SK-N-DZ (cell line): Measurements from ENCODE around the gene RNU2-63P. TPM values are rescaled to one million over a fixed set of nuclear protein-coding genes. Genes with fewer than 3 reads are reported as not detected.
"Not testable (repeated sequence)": the region's sequence is repeated elsewhere in the genome, so short reads cannot be mapped to it uniquely, and the experiment has no call there.

Source experiments
- DNase-seq: peaks from one replicate; pipeline ENCODE4 v3.0.0-alpha.2; 2015; ENCODE audit warnings: low spot score
- polyA plus RNA-seq, 2 experiments: library from polyadenylated mRNA; depleted of rRNA; stranded (reverse); fragments of >200 nt; gene quantifications; 2 replicates each; pipeline ENCODE4 v1.2.3, GENCODE V29; 2014

The RNU2-63P gene
- polyA plus RNA-seq (2014; cell fraction: cytosol; rRNA removed), result not detected in 2 replicates
- not detected in 2 replicates for polyA plus RNA-seq (2014; cell fraction: nucleus; rRNA removed)

GRCh38 chr2:88016086-88016959 lies at the start of gene RNU2-63P:
RNU2-63P (minus strand) TSS chr2:88016547.
- DNase-seq, result peak; percentile 92

- DNase-seq, result no peak
Observed at GRCh38 chr2:88061295-88061694, 44.9 kb upstream of the RNU2-63P start.

DNA sequence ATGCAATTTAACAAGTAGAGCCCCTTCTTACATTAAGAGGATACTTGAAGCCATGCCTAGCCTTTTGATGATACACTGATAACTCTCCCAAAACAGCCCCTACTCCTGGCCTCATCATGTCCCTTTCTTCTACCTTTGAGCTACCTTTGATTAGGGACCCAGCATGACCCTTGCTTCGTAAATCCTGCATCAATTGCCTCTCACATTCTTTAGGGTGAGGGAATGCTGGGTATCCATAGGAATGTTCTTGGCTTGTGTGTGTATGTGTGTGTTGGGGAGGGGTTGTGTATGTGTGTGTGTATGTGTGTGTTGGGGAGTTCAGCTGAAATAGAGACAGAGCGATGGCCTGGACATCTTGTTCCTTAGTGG lies 44.5 kb upstream of the RNU2-63P start:
- no peak for DNase-seq

- peak; percentile 45 for DNase-seq
Observed at GRCh38 chr2:88059979-88060906, 43.9 kb upstream of the RNU2-63P start.

GRCh38 chr2:88058191-88058590 lies 41.8 kb upstream of the RNU2-63P start:
- DNase-seq, result no peak

- no peak for DNase-seq
Observed at GRCh38 chr2:88057437-88057844, 41.1 kb upstream of the RNU2-63P start.

DNA sequence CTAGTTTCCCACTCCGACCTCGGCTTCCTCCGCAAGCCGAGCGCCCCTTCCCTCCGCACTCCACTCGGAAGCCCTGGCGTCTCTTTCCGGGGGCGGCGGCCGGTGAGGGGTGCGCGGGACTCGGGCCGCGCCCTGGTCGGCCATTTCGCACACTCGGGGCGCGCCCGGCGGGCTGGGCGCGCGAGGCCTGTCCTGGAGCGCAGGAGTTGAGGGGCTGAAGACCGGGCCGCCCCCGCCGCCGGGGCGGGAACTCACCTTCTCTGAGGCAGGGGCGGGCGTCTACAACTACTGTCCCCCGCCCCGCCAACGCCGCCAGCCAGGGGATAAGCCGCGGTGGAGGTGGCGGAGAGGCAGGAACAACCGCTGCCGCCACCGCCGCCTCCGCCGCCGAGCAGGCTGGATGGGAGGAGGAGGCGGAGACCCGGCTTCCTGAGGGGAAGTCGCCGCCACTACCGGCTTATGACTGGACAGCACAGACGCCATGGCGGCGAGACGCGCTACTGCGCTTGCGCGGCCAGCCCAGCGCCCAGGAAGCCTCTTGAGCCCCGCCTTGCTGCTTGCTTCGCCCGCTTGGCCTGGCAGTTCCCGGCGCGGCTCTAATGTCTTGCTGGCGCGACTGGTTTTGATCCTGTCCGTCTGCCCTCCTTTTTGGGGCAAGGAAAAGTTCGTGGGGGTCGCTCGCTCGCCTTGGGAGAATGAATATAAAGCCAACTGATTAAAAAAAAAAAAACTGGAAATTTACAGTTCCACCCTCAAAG lies 39.2 kb upstream of the RNU2-63P start, which contains the start of gene KRCC1:
Gene KRCC1 (minus strand): TSS at position 413 of the 758 bp plus-strand sequence. CDS start 27,220 bp downstream, outside the sequence.
- peak; percentile 94 for DNase-seq

GRCh38 chr2:88054782-88055370 lies 38.5 kb upstream of the RNU2-63P start:
- DNase-seq, result peak; percentile 15

DNA sequence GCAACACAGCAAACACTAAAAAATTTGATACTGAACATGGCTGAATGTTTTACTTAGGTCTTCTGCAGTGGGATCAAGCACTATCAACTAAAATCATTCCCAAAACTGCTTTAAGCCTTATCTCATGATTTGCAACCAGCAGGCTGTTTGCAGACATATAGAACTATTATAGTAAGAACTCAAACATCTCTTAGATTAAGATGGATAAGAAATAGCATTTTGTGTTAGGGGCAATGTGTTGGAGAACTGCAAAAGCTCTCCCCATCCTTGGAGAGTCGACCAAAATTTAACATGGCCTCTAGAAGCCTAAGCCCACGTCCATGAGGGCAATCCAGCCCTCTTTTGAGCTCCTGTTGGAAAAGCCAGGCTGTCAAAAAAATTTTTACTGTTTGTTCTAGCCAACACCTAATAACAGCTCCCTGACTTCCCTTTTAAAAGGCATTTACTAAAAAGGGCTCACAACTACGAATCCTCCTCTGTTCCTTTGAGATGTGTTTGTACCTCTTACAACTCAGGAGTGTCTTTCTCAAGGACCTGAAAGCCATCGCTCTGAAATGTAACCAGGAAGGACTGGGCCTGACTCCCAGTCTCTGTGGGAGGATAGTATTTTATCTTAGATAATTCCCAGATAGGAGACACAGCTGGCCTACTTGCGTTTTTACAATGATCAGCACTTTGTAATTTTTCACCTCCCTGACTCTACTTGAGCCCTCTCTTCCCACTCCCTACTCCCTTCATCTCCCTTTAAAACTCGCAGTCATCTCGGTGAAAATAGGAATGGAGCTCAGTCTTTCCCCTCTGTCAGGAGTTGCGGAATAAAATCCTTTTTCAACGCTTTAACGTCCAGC lies 37.8 kb upstream of the RNU2-63P start:
- DNase-seq, result no peak

- no peak for DNase-seq
Observed at GRCh38 chr2:88053296-88053695, 36.9 kb upstream of the RNU2-63P start.

- DNase-seq, result no peak
Observed at GRCh38 chr2:88051792-88052191, 35.4 kb upstream of the RNU2-63P start.

DNA sequence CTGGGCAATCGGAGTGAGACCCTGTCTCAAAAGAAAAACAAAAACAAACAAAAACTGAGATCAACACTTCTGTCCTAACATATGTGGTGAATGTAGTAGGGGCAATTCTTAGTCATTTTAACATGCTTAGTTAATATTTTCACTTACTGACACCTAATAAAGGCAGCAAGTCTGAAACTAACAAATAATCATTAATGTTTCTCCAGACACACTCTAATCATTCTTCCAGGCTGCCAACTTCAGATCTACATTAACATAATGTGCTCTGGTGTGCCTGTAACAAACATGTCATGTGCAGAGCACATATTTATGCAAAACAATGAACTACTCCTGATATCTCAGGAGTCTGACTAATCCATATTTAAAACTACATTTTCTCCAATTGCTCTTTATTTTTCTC lies 33.3 kb upstream of the RNU2-63P start:
- DNase-seq, result no peak

GRCh38 chr2:88048541-88048940 lies 32.2 kb upstream of the RNU2-63P start:
- no peak for DNase-seq

GRCh38 chr2:88045561-88045960 lies 29.2 kb upstream of the RNU2-63P start:
- DNase-seq, result not testable (repeated sequence)

- no peak for DNase-seq
Observed at GRCh38 chr2:88042476-88042875, 26.1 kb upstream of the RNU2-63P start.

- DNase-seq, result no peak
Observed at GRCh38 chr2:88038263-88039105, 22.1 kb upstream of the RNU2-63P start.

DNA sequence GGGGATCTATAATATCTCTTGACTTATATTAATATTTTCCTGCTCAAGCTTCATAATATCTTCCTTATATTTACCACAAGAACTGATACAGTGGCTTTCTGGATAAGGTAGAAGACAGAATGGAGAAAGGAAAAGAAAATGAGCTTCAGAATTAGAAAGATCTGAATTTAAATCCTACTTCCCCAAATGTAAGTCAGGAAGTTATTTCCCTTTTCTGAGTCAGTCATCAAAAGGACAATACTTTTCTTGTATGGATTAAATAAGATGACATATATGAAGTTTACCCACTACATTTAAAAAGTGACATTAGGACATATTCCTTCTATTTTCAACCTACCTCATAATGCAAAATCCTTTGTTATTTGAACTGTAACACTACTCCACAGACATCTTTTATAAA lies 20.3 kb upstream of the RNU2-63P start:
- DNase-seq, result no peak

DNA sequence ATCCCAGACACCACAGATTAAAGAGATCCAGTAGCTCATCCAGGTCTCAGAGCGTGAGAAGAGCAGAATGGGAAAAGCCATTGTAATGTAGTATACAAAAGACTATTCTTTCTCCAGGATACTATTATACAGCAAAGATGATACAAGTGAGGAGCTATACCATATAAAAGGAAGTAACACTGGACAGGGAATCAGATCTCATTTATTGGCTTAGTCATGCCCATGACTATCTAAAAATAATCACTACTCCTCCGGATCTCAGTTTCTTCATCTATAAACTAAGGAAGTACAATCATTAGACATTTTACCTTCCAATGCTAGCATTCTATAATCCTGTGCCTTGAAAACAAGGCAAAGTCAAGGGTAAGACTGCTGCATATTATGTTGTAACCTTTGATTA lies 19.8 kb upstream of the RNU2-63P start:
- no peak for DNase-seq

- DNase-seq, result no peak
Observed at GRCh38 chr2:88032070-88032702, 15.8 kb upstream of the RNU2-63P start.
